Hematopoietic multipotent progenitor cell treated with erythropoietin and hydrocortisone succinate and interleukin-3 and kit ligand, for 15 days (in vitro differentiated cells): ENCODE data around the gene CAMK2B.

Source experiments
- DNase-seq: peaks from one replicate; pipeline ENCODE4 v3.0.0-alpha.2; 2015; ENCODE audit warnings: low spot score

CAMK2B gene

GRCh38 chr7:44325201-44325671 lies at the start of gene CAMK2B:
TSS of gene CAMK2B (minus strand) at chr7:44325594. CDS start at chr7:44325421, 173 bp downstream.
- DNase-seq: no peak

- DNase-seq: no peak
Observed at GRCh38 chr7:44374007-44374763, 48.8 kb upstream of the CAMK2B start.

- no peak for DNase-seq
Observed at GRCh38 chr7:44373418-44373740, 48.0 kb upstream of the CAMK2B start.

- no peak for DNase-seq
Observed at GRCh38 chr7:44372560-44373417, 47.4 kb upstream of the CAMK2B start.

GRCh38 chr7:44368885-44369284 lies 43.5 kb upstream of the CAMK2B start:
- DNase-seq: no peak

- no peak for DNase-seq
Observed at GRCh38 chr7:44368455-44368854, 43.1 kb upstream of the CAMK2B start.

GRCh38 chr7:44367475-44368043 lies 42.2 kb upstream of the CAMK2B start:
- DNase-seq: no peak

GRCh38 chr7:44366986-44367385 lies 41.6 kb upstream of the CAMK2B start:
- DNase-seq: no peak

GRCh38 chr7:44353668-44354067 lies 28.3 kb upstream of the CAMK2B start:
- no peak for DNase-seq

GRCh38 chr7:44348851-44349781 lies 23.7 kb upstream of the CAMK2B start:
- no peak for DNase-seq

GRCh38 chr7:44348300-44348699 lies 22.9 kb upstream of the CAMK2B start:
- DNase-seq: peak; percentile 17

- no peak for DNase-seq
Observed at GRCh38 chr7:44347546-44348114, 22.2 kb upstream of the CAMK2B start.

GRCh38 chr7:44346063-44346462 lies 20.7 kb upstream of the CAMK2B start:
- no peak for DNase-seq

- no peak for DNase-seq
Observed at GRCh38 chr7:44341401-44341800, 16.0 kb upstream of the CAMK2B start.

- no peak for DNase-seq
Observed at GRCh38 chr7:44338600-44338999, 13.2 kb upstream of the CAMK2B start.

GRCh38 chr7:44336491-44336890 lies 11.1 kb upstream of the CAMK2B start:
- no peak for DNase-seq

- no peak for DNase-seq
Observed at GRCh38 chr7:44335184-44335583, 9.8 kb upstream of the CAMK2B start.

GRCh38 chr7:44334734-44335097 lies 9.3 kb upstream of the CAMK2B start:
- no peak for DNase-seq

- no peak for DNase-seq
Observed at GRCh38 chr7:44333911-44334733, 8.7 kb upstream of the CAMK2B start.

GRCh38 chr7:44331682-44332081 lies 6.3 kb upstream of the CAMK2B start:
- no peak for DNase-seq

GRCh38 chr7:44330331-44330730 lies 4.9 kb upstream of the CAMK2B start:
- no peak for DNase-seq
